Measurements from ENCODE around the gene IL17RA. TPM values are rescaled to one million over a fixed set of nuclear protein-coding genes. Genes with fewer than 3 reads are reported as not detected.
A peak's percentile ranks its signal among the peaks of the same experiment; 100 is the strongest.

Gene IL17RA
- total RNA-seq, 1 donor from 2014 or later: 23.6 TPM

DNA sequence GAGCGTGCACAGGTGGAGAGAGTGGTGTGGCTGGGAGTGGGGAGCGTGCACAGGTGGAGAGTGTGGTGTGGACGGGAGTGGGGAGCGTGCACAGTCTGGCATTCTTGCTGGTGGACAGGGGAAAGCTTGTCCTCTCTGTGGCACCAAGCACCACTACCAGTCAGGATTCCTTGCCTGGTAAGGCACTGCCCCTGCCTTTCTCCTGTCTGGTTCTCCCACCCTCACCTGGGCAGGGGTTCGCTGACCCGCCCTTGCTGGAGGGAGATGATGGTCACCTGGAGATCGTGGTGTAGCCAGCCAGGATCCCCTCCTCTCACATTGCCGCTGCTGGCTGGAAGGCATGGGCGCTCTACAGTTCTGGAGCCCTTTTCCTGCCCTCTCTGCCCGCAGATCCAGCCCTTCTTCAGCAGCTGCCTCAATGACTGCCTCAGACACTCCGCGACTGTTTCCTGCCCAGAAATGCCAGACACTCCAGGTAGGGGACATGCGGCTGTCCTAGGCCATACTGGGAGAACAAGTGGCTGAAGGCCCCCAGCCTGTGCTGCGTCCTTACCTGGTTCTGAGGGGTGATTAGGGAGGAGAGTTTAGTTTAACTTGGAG is 19.6 kb downstream of the IL17RA start:
- H3K36me3 Mint-ChIP-seq (ENCODE audit: low read depth): peaks cover 64% of the 10 kb centered on the region
- no peaks in the 10 kb centered on the region for H3K9me3 Mint-ChIP-seq
- intact Hi-C loops (cut with micrococcal nuclease): no loop called here
- DNase-seq (ENCODE audit: low spot score): no peak
- peaks cover 75% of the 10 kb centered on the region for H3K4me1 Mint-ChIP-seq (ENCODE audit: low read depth)
- H3K27ac Mint-ChIP-seq: no peak overlapping the region
- no peak overlapping the region for H3K4me3 Mint-ChIP-seq
- H3K27me3 Mint-ChIP-seq (ENCODE audit: insufficient read depth): no peaks in the 10 kb centered on the region

DNA sequence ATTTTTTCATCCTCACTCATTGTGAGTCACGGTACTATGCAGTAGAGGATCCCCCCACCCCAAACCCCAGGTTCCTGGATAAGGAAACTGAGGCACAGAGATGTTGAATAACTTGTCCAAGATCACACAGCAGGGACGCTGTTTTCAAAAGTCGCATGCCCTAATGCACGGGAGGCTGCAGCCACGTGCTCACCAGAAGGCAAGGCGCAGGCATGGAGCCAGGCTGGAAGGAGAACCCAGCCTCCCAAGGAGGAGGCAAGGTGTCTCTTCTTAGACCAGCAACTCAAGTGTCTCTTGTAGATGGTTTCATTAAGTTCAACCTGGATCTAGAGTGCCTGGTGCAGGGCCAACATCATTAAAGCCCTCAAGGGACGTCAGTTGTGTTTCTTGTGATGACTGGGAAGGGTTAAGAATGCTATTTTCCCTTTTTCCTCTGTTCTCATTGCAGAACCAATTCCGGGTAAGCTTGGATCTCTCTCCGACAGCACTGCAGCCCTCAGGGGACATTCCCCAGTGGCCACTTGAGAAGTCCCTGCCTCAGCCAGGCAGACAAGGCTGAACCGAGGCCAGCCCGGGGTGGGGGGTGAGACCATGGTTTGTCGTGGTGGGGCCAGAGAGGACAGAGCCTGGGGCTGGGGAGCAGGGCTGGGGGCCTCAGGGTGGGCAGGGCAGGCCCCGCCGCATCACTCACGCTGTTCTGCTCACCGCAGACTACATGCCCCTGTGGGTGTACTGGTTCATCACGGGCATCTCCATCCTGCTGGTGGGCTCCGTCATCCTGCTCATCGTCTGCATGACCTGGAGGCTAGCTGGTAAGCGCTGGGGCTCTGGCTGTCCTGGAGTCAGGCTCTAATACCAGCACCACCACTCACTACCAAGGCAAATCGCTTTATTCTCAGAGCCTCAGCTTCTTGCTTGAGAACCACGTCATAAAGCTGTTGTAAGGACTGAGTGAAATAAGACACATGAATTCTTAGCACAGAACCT is 20.6 kb downstream of the IL17RA start:
- Mint-ChIP-seq H3K27me3 (ENCODE audit: insufficient read depth) (no peaks in the 10 kb centered on the region), H3K4me1 (ENCODE audit: low read depth) (peaks cover 65% of the 10 kb centered on the region), H3K9me3 (no peaks in the 10 kb centered on the region), H3K27ac (no peak overlapping the region), H3K4me3 (peak overlapping the region; percentile 56), H3K36me3 (ENCODE audit: low read depth) (peaks cover 59% of the 10 kb centered on the region)
- DNase-seq (ENCODE audit: low spot score): no peak
- intact Hi-C loops (cut with micrococcal nuclease): loop anchor here (1.0 kb wide), 2 partner anchors 12 to 18 kb away; no protein-coding TSS in a partner anchor

DNA sequence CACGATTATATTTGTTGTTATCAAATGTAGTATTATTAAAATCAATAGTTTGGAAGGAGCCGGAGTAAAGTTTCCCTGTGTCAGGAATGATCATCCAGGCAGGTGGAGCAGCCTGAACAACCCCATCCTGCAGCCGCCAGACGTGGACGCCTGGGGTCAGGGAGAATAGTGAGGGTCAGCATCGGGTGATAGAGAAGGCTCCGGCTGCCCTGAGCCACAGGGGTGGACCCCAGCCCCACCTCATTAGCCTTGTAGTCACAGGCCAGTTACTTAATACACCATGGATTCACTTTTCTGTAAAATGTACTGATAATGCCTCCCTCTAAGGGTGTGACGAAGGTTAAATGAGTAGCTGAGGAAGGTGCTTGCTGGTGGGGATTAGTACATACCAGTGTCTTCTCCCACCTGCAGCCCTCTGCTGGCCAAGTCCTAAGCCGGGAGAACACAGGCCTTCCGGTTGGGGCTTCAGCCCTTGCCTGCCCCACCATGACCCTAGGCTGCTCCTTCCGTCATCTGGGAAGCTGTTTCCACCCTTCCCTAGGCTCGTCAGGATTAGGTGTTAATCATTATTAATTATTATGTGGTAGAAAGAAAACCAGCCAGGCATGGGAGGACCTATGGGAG is 21.5 kb downstream of the IL17RA start:
- Mint-ChIP-seq H3K27me3 (ENCODE audit: insufficient read depth) (no peaks in the 10 kb centered on the region), H3K4me3 (peak overlapping the region; percentile 65), H3K36me3 (ENCODE audit: low read depth) (peaks cover 59% of the 10 kb centered on the region), H3K9me3 (no peaks in the 10 kb centered on the region), H3K4me1 (ENCODE audit: low read depth) (peaks cover 60% of the 10 kb centered on the region), H3K27ac (peak overlapping the region; percentile 78)
- intact Hi-C loops (cut with micrococcal nuclease): loop anchor here (1.0 kb wide), 2 partner anchors 11 to 19 kb away; no protein-coding TSS in a partner anchor
- DNase-seq (ENCODE audit: low spot score): no peak

DNA sequence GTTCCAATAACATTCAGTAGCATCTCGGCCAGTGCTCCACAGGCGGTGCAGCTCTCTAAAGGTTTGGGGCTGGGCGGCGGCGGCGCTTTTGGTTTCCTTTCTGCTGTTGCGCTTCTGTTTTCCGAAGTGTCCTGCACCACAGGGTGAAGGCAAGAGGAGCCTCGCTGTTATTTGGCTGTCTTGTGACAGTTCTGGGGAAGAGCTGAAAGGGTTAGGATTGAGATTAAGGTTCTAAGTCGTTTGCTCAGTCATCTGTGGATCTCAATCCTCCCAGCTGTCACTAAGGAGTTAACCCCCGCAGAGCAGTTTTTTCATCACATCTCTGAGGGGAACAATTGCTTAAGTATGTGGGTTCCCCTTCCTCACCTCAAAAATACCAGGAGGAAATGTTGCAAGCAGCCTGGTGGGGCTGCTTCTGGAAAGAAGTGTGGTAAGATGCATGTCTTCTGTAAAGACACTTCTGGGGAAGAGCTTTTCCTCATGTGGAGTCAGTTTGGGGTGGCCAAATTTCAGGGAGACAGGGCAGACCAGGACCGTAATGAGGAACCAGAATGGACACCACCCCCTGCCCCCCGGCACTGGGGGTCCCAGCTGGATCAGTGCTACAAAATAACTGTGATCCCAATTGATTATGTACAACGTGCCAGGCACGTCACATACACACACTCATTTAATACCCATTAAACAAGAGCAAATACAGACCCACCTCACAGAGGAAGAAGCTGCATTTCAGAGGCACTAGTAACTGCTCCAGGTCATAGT is 22.2 kb downstream of the IL17RA start:
- Mint-ChIP-seq H3K4me3 (peak overlapping the region; percentile 65), H3K4me1 (ENCODE audit: low read depth) (peaks cover 57% of the 10 kb centered on the region), H3K9me3 (no peaks in the 10 kb centered on the region), H3K27ac (peak overlapping the region; percentile 78), H3K27me3 (ENCODE audit: insufficient read depth) (no peaks in the 10 kb centered on the region), H3K36me3 (ENCODE audit: low read depth) (peaks cover 55% of the 10 kb centered on the region)
- intact Hi-C loops (cut with micrococcal nuclease): loop anchor here (1.0 kb wide), 3 partner anchors 9 to 20 kb away; no protein-coding TSS in a partner anchor
- DNase-seq (ENCODE audit: low spot score): peak; percentile 37

DNA sequence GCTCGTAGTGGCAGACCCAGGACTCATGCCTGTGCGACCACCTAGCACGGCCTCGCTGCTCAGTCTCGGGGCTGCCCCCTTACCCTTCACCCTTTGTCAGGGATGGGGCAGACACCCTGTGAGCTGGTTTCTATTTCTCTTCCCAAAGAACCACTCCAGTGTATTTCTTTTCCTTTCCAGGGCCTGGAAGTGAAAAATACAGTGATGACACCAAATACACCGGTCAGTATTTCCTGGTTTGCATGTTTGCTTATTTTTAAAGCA is 22.7 kb downstream of the IL17RA start:
- DNase-seq (ENCODE audit: low spot score): no peak
- no peak overlapping the region for H3K4me3 Mint-ChIP-seq
- peaks cover 55% of the 10 kb centered on the region for H3K36me3 Mint-ChIP-seq (ENCODE audit: low read depth)
- no peaks in the 10 kb centered on the region for H3K27me3 Mint-ChIP-seq (ENCODE audit: insufficient read depth)
- no peaks in the 10 kb centered on the region for H3K9me3 Mint-ChIP-seq
- no peak overlapping the region for H3K27ac Mint-ChIP-seq
- intact Hi-C loops (cut with micrococcal nuclease): loop anchor here (1.0 kb wide), 1 partner anchor 9 kb away; no protein-coding TSS in a partner anchor
- H3K4me1 Mint-ChIP-seq (ENCODE audit: low read depth): peaks cover 52% of the 10 kb centered on the region

DNA sequence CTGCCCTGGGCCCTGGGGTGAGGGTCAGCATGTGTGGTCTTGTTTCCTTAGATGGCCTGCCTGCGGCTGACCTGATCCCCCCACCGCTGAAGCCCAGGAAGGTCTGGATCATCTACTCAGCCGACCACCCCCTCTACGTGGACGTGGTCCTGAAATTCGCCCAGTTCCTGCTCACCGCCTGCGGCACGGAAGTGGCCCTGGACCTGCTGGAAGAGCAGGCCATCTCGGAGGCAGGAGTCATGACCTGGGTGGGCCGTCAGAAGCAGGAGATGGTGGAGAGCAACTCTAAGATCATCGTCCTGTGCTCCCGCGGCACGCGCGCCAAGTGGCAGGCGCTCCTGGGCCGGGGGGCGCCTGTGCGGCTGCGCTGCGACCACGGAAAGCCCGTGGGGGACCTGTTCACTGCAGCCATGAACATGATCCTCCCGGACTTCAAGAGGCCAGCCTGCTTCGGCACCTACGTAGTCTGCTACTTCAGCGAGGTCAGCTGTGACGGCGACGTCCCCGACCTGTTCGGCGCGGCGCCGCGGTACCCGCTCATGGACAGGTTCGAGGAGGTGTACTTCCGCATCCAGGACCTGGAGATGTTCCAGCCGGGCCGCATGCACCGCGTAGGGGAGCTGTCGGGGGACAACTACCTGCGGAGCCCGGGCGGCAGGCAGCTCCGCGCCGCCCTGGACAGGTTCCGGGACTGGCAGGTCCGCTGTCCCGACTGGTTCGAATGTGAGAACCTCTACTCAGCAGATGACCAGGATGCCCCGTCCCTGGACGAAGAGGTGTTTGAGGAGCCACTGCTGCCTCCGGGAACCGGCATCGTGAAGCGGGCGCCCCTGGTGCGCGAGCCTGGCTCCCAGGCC is 23.7 kb downstream of the IL17RA start:
- Mint-ChIP-seq H3K9me3 (no peaks in the 10 kb centered on the region), H3K27me3 (ENCODE audit: insufficient read depth) (no peaks in the 10 kb centered on the region), H3K4me1 (ENCODE audit: low read depth) (peaks cover 45% of the 10 kb centered on the region), H3K4me3 (no peak overlapping the region), H3K27ac (no peak overlapping the region), H3K36me3 (ENCODE audit: low read depth) (peaks cover 50% of the 10 kb centered on the region)
- no peak for DNase-seq (ENCODE audit: low spot score)
- intact Hi-C loops (cut with micrococcal nuclease): no loop called here

DNA sequence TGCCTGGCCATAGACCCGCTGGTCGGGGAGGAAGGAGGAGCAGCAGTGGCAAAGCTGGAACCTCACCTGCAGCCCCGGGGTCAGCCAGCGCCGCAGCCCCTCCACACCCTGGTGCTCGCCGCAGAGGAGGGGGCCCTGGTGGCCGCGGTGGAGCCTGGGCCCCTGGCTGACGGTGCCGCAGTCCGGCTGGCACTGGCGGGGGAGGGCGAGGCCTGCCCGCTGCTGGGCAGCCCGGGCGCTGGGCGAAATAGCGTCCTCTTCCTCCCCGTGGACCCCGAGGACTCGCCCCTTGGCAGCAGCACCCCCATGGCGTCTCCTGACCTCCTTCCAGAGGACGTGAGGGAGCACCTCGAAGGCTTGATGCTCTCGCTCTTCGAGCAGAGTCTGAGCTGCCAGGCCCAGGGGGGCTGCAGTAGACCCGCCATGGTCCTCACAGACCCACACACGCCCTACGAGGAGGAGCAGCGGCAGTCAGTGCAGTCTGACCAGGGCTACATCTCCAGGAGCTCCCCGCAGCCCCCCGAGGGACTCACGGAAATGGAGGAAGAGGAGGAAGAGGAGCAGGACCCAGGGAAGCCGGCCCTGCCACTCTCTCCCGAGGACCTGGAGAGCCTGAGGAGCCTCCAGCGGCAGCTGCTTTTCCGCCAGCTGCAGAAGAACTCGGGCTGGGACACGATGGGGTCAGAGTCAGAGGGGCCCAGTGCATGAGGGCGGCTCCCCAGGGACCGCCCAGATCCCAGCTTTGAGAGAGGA is 24.5 kb downstream of the IL17RA start:
- no peak overlapping the region for H3K27ac Mint-ChIP-seq
- intact Hi-C loops (cut with micrococcal nuclease): no loop called here
- no peak overlapping the region for H3K4me3 Mint-ChIP-seq
- peaks cover 52% of the 10 kb centered on the region for H3K36me3 Mint-ChIP-seq (ENCODE audit: low read depth)
- no peaks in the 10 kb centered on the region for H3K9me3 Mint-ChIP-seq
- H3K4me1 Mint-ChIP-seq (ENCODE audit: low read depth): peaks cover 48% of the 10 kb centered on the region
- no peaks in the 10 kb centered on the region for H3K27me3 Mint-ChIP-seq (ENCODE audit: insufficient read depth)
- no peak for DNase-seq (ENCODE audit: low spot score)

DNA sequence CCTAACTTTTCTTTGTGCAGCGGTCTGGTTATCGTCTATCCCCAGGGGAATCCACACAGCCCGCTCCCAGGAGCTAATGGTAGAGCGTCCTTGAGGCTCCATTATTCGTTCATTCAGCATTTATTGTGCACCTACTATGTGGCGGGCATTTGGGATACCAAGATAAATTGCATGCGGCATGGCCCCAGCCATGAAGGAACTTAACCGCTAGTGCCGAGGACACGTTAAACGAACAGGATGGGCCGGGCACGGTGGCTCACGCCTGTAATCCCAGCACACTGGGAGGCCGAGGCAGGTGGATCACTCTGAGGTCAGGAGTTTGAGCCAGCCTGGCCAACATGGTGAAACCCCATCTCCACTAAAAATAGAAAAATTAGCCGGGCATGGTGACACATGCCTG is 25.2 kb downstream of the IL17RA start:
- H3K9me3 Mint-ChIP-seq: no peaks in the 10 kb centered on the region
- peaks cover 51% of the 10 kb centered on the region for H3K36me3 Mint-ChIP-seq (ENCODE audit: low read depth)
- intact Hi-C loops (cut with micrococcal nuclease): loop anchor here (10.0 kb wide), 1 partner anchor 265 kb away; no protein-coding TSS in a partner anchor
- no peak overlapping the region for H3K4me3 Mint-ChIP-seq
- H3K27me3 Mint-ChIP-seq (ENCODE audit: insufficient read depth): no peaks in the 10 kb centered on the region
- peaks cover 47% of the 10 kb centered on the region for H3K4me1 Mint-ChIP-seq (ENCODE audit: low read depth)
- no peak overlapping the region for H3K27ac Mint-ChIP-seq
- no peak for DNase-seq (ENCODE audit: low spot score)

DNA sequence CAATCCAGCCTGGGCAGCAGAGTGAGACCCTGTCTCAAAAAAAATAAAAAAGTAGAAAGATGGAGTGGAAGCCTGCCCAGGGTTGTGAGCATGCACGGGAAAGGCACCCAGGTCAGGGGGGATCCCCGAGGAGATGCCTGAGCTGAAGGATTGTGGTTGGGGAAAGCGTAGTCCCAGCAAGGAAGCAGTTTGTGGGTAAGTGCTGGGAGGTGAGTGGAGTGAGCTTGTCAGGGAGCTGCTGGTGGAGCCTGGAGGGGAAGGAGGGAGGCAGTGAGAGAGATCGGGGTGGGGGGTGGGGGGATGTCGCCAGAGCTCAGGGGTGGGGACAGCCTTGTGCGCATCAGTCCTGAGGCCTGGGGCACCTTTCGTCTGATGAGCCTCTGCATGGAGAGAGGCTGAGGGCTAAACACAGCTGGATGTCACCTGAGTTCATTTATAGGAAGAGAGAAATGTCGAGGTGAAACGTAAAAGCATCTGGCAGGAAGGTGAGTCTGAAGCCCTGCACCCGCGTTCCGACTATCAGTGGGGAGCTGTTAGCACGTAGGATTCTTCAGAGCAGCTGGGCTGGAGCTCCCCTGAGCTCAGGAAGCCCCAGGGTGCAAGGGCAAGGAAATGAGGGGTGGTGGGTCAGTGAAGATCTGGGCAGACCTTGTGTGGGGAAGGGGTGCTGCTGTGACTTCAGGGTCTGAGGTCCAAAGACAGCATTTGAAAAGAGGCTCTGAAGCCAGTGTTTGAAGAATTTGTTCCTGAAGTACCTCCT is 26.2 kb downstream of the IL17RA start:
- no peak overlapping the region for H3K4me3 Mint-ChIP-seq
- H3K27ac Mint-ChIP-seq: no peak overlapping the region
- intact Hi-C loops (cut with micrococcal nuclease): loop anchor here (10.0 kb wide), 1 partner anchor 264 kb away; no protein-coding TSS in a partner anchor
- no peak for DNase-seq (ENCODE audit: low spot score)
- H3K36me3 Mint-ChIP-seq (ENCODE audit: low read depth): peaks cover 43% of the 10 kb centered on the region
- no peaks in the 10 kb centered on the region for H3K9me3 Mint-ChIP-seq
- H3K4me1 Mint-ChIP-seq (ENCODE audit: low read depth): peaks cover 47% of the 10 kb centered on the region
- no peaks in the 10 kb centered on the region for H3K27me3 Mint-ChIP-seq (ENCODE audit: insufficient read depth)

DNA sequence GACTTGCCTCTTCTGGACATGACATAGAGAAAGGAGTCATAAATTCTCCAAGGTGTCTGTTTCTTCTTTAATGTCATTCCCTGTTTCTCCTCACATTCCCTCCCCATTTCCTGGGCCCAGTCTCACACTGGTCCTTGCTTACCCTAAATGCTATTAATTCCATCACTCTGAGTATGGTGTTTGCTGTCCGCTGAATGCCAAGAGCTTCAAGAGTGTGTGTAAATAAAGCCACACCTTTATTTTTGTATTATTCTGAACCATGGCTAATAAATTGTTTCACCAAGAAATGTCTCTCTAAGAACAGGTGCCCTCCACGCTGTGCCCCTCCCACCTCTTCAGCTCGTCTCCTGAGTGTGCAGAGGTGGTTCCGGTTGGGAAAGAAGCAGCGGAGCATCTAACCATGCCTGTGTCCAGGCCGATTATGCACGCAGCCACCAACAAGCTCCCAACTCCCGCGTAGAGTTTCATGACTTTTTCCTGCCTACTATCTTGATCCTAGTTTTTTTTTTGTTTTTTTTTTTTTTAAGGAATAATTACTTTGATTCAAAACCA is 27.8 kb downstream of the IL17RA start:
- no peaks in the 10 kb centered on the region for H3K9me3 Mint-ChIP-seq
- no peak for DNase-seq (ENCODE audit: low spot score)
- H3K4me1 Mint-ChIP-seq (ENCODE audit: low read depth): peaks cover 47% of the 10 kb centered on the region
- intact Hi-C loops (cut with micrococcal nuclease): loop anchor here (10.0 kb wide), 1 partner anchor 262 kb away; no protein-coding TSS in a partner anchor
- no peak overlapping the region for H3K4me3 Mint-ChIP-seq
- H3K36me3 Mint-ChIP-seq (ENCODE audit: low read depth): peaks cover 34% of the 10 kb centered on the region
- peak overlapping the region; percentile 8 for H3K27ac Mint-ChIP-seq
- no peaks in the 10 kb centered on the region for H3K27me3 Mint-ChIP-seq (ENCODE audit: insufficient read depth)
